Naive thymus-derived CD4-positive, alpha-beta T cell (primary cell): ENCODE data around the gene HTR6. TPM values are rescaled to one million over a fixed set of nuclear protein-coding genes. Genes with fewer than 3 reads are reported as not detected.

Experiments
- ATAC-seq: fragments of 150-1000 bp; cut with Tn5 transposase; 2 replicates; pipeline ENCODE4 v1.10.0; 2021; ENCODE audit warnings: mild to moderate bottlenecking, moderate library complexity
- CTCF ChIA-PET: fragments of 350-600 bp; sonication (Branson Sonifier 250); formaldehyde crosslinking; loops from one replicate; lab custom pipeline; 2021; ENCODE audit warnings: antibody characterized with exemption; lab: Charles Lee
- POLR2A ChIA-PET: fragments of 350-600 bp; sonication (Branson Sonifier 250); formaldehyde crosslinking; loops from one replicate; lab custom pipeline; 2021; ENCODE audit warnings: antibody characterized with exemption, inconsistent platforms; lab: Charles Lee
- DNase-seq, 9 donors: peaks; one replicate each; pipeline versions ENCODE4 v3.0.0 to v3.0.0-alpha.2; 2020 to 2022; ENCODE audit warnings: mixed read lengths in 1 of 9
- H3K27ac ChIP-seq: one replicate; pipeline ENCODE4 v1.7.0; 2013; ENCODE audit warnings: mild to moderate bottlenecking, low read depth, low read length, moderate library complexity
- H3K27me3 ChIP-seq, 2 donors: one replicate each; pipeline ENCODE4 v1.7.0; 2013; ENCODE audit warnings: low read length in 2 of 2, mild to moderate bottlenecking in 2 of 2, moderate library complexity in 2 of 2; ENCODE audit not compliant: control insufficient read depth in 2 of 2, insufficient read depth in 2 of 2
- H3K36me3 ChIP-seq, 3 experiments: 1 replicate in 2 of 3; 2 replicates in 1 of 3; pipeline ENCODE4 v1.7.0; 2013; ENCODE audit warnings: low read length in 3 of 3, mild to moderate bottlenecking in 3 of 3, moderate library complexity in 1 of 3; ENCODE audit not compliant: insufficient read depth in 3 of 3, control insufficient read depth in 2 of 3
- H3K4me1 ChIP-seq, 2 donors: one replicate each; pipeline ENCODE4 v1.7.0; 2013; ENCODE audit warnings: low read length in 2 of 2, mild to moderate bottlenecking in 2 of 2, moderate library complexity in 1 of 2; ENCODE audit not compliant: control insufficient read depth in 2 of 2, insufficient read depth in 2 of 2
- H3K4me3 ChIP-seq: 2 replicates; pipeline ENCODE4 v1.7.0; 2013; ENCODE audit warnings: mild to moderate bottlenecking, low read length
- H3K9me3 ChIP-seq, 3 experiments: 1 replicate in 2 of 3; 2 replicates in 1 of 3; pipeline ENCODE4 v1.7.0; 2013; ENCODE audit warnings: low read length in 3 of 3; ENCODE audit not compliant: control insufficient read depth in 2 of 3
- H3K27ac Mint-ChIP-seq, 9 donors: one replicate each; pipeline ENCODE4 v1.8.0; 2020 to 2022; ENCODE audit warnings: mixed read lengths in 9 of 9, mild to moderate bottlenecking in 8 of 9, moderate library complexity in 5 of 9, inconsistent platforms in 2 of 9
- H3K27me3 Mint-ChIP-seq, 5 donors: one replicate each; pipeline ENCODE4 v1.8.0; 2021 to 2022; ENCODE audit warnings: mixed read lengths in 5 of 5, mild to moderate bottlenecking in 1 of 5
- H3K36me3 Mint-ChIP-seq, 5 donors: one replicate each; pipeline ENCODE4 v1.8.0; 2020 to 2022; ENCODE audit warnings: mixed read lengths in 5 of 5, mild to moderate bottlenecking in 3 of 5, inconsistent platforms in 1 of 5
- H3K4me1 Mint-ChIP-seq, 7 donors: one replicate each; pipeline ENCODE4 v1.8.0; 2020 to 2022; ENCODE audit warnings: mixed read lengths in 7 of 7, mild to moderate bottlenecking in 3 of 7, inconsistent platforms in 1 of 7
- H3K4me3 Mint-ChIP-seq, 10 donors: one replicate each; pipeline ENCODE4 v1.8.0; 2020 to 2022; ENCODE audit warnings: mild to moderate bottlenecking in 10 of 10, mixed read lengths in 10 of 10, moderate library complexity in 6 of 10, inconsistent platforms in 2 of 10
- H3K9me3 Mint-ChIP-seq, 11 donors: one replicate each; pipeline ENCODE4 v1.8.0; 2020 to 2022; ENCODE audit warnings: mixed read lengths in 11 of 11, mild to moderate bottlenecking in 4 of 11, inconsistent platforms in 1 of 11, moderate library complexity in 1 of 11
- intact Hi-C, 2 donors: fragments of 100-400 bp; cut with micrococcal nuclease; formaldehyde crosslinking; loops; one replicate each; pipeline ENCODE4 v1.15.1; 2023
- polyA plus RNA-seq, 2 donors: library from polyadenylated mRNA; unstranded; fragments of 300-500 nt; fragmentation: Illumina TruSeq; gene quantifications; one replicate each; pipeline ENCODE4 v1.2.3, GENCODE V29; 2021
- total RNA-seq, 6 experiments: library from RNA in 5 of 6; stranded (reverse) in 5 of 6; gene quantifications; 1 replicate in 5 of 6; 2 replicates in 1 of 6; pipeline ENCODE4 v1.2.3 and lab custom pipeline; 2021 to 2026

Gene HTR6
- total and polyA plus RNA-seq, 7 experiments from 2014 or later: 0.13 to 0.92 (median 0.47) TPM; not detected in 3

GRCh38 chr1:19689085-19689757, 24.5 kb downstream of the HTR6 start:
- H3K4me3 ChIP-seq: peak overlapping the region; percentile 6
- ChIA-PET POLR2A (interaction anchor here (0.5 kb wide), 1 partner anchor 10 kb away, joined by 4 read pairs; no protein-coding TSS in a partner anchor), CTCF (interaction anchor here (1.2 kb wide), 1 partner anchor 27 kb away, joined by 3 read pairs; no protein-coding TSS in a partner anchor)
- ATAC-seq (no peak), DNase-seq (no peak)
- H3K27ac ChIP-seq: peak overlapping the region; percentile 70
- H3K4me1 Mint-ChIP-seq: peaks cover 4 to 53% (median 44%) of the 10 kb centered on the region in 7 donors
- H3K9me3 Mint-ChIP-seq: peaks cover 0 to 25% (median 10%) of the 10 kb centered on the region in 11 donors
- H3K27me3 Mint-ChIP-seq: no peaks in the 10 kb centered on the region
- peak overlapping the region in 4 of 10 donors; percentile 42 to 83 (median 68) for H3K4me3 Mint-ChIP-seq
- H3K36me3 ChIP-seq: peaks cover 0 to 31% (median 0%) of the 10 kb centered on the region in 3 experiments
- H3K27me3 ChIP-seq: no peaks in the 10 kb centered on the region
- peak overlapping the region in 8 of 9 donors; percentile 36 to 96 (median 93) for H3K27ac Mint-ChIP-seq
- peaks cover 38 to 43% of the 10 kb centered on the region in 2 donors for H3K4me1 ChIP-seq
- intact Hi-C loops: loop anchor here in 1 of 2 donors (2.0 kb wide), 1 partner anchor 16 kb away; no protein-coding TSS in a partner anchor
- peaks cover 1 to 48% (median 28%) of the 10 kb centered on the region in 5 donors for H3K36me3 Mint-ChIP-seq
- peaks cover 0 to 21% (median 0%) of the 10 kb centered on the region in 3 experiments for H3K9me3 ChIP-seq

DNA sequence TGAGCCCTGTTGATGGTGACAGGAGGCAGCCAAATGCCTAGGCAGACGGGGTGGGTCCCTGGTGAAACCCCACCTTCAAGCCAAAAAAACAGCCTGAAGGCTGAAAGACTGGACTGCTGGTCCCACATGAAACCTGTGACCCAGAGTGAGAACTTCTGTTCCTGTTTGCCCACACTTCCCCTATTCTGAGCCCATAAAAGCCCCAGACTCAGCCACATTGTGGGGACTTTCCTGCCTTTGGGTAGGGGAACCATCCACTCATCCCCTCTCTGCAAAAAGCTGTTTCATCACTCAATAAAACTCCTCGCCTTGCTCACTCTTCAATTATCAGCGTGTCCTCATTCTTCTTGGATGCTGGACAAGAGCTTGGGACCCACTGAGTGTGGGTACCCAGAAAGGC, 25.2 kb downstream of the HTR6 start:
- H3K27me3 ChIP-seq: no peaks in the 10 kb centered on the region
- ChIA-PET POLR2A (interaction anchor here (1.1 kb wide), 1 partner anchor 94 kb away, joined by 3 read pairs; a partner anchor contains a TSS), CTCF (interaction anchor here (0.6 to 1.2 kb wide), 2 partner anchors 28 to 29 kb away, joined by 3 read pairs; no protein-coding TSS in a partner anchor)
- no peak overlapping the region for H3K27ac ChIP-seq
- Mint-ChIP-seq H3K4me1 (peaks cover 4 to 53% (median 44%) of the 10 kb centered on the region in 7 donors), H3K27ac (peak overlapping the region in 8 of 9 donors; percentile 38 to 96 (median 80)), H3K36me3 (peaks cover 7 to 49% (median 33%) of the 10 kb centered on the region in 5 donors), H3K4me3 (peak overlapping the region in 2 of 10 donors; percentile 18 to 45), H3K9me3 (peaks cover 0 to 25% (median 10%) of the 10 kb centered on the region in 11 donors), H3K27me3 (no peaks in the 10 kb centered on the region)
- DNase-seq (no peak), ATAC-seq (no peak)
- peaks cover 0 to 37% (median 0%) of the 10 kb centered on the region in 3 experiments for H3K36me3 ChIP-seq
- H3K4me3 ChIP-seq: peak overlapping the region; percentile 6
- peaks cover 38 to 43% of the 10 kb centered on the region in 2 donors for H3K4me1 ChIP-seq
- intact Hi-C loops: loop anchor here in 1 of 2 donors (2.0 kb wide), 1 partner anchor 15 kb away; no protein-coding TSS in a partner anchor
- peaks cover 0 to 21% (median 0%) of the 10 kb centered on the region in 3 experiments for H3K9me3 ChIP-seq

GRCh38 chr1:19690342-19690741, 25.7 kb downstream of the HTR6 start:
- H3K4me3 Mint-ChIP-seq: peak overlapping the region in 1 of 10 donors; percentile 45
- intact Hi-C loops: no loop called here
- no peak for ATAC-seq

GRCh38 chr1:19694298-19694697, 29.6 kb downstream of the HTR6 start:
- Histone ChIP-seq H3K27ac (no peak overlapping the region), H3K4me3 (no peak overlapping the region), H3K9me3 (peaks cover 0 to 13% (median 0%) of the 10 kb centered on the region in 3 experiments), H3K4me1 (peaks cover 5 to 13% of the 10 kb centered on the region in 2 donors), H3K27me3 (no peaks in the 10 kb centered on the region), H3K36me3 (peaks cover 0 to 55% (median 0%) of the 10 kb centered on the region in 3 experiments)
- Mint-ChIP-seq H3K27ac (peak overlapping the region in 3 of 9 donors; percentile 42 to 51 (median 48)), H3K36me3 (peaks cover 11 to 46% (median 29%) of the 10 kb centered on the region in 5 donors), H3K4me1 (peaks cover 0 to 20% (median 13%) of the 10 kb centered on the region in 7 donors), H3K4me3 (no peak overlapping the region), H3K27me3 (no peaks in the 10 kb centered on the region), H3K9me3 (peaks cover 0 to 21% (median 7%) of the 10 kb centered on the region in 11 donors)
- ChIA-PET POLR2A (no interaction called here), CTCF (interaction anchor here (1.5 kb wide), 2 partner anchors 9 to 32 kb away, joined by 4 read pairs; no protein-coding TSS in a partner anchor)
- DNase-seq (no peak), ATAC-seq (no peak)
- intact Hi-C loops: no loop called here

More at GRCh38 chr1:19690342-19690741, 25.7 kb downstream of the HTR6 start:
- ChIA-PET POLR2A (interaction anchor here (1.1 kb wide), 1 partner anchor 94 kb away, joined by 3 read pairs; a partner anchor contains a TSS), CTCF (interaction anchor here (0.6 to 1.2 kb wide), 2 partner anchors 28 to 30 kb away, joined by 3 read pairs; no protein-coding TSS in a partner anchor)
- no peak for DNase-seq
- H3K27ac ChIP-seq: no peak overlapping the region
- Mint-ChIP-seq H3K27ac (peak overlapping the region in 7 of 9 donors; percentile 66 to 96 (median 83)), H3K36me3 (peaks cover 7 to 45% (median 33%) of the 10 kb centered on the region in 5 donors), H3K27me3 (no peaks in the 10 kb centered on the region), H3K4me1 (peaks cover 4 to 53% (median 44%) of the 10 kb centered on the region in 7 donors), H3K9me3 (peaks cover 0 to 25% (median 10%) of the 10 kb centered on the region in 11 donors)
- H3K27me3 ChIP-seq: no peaks in the 10 kb centered on the region
- peaks cover 0 to 21% (median 0%) of the 10 kb centered on the region in 3 experiments for H3K9me3 ChIP-seq
- peaks cover 38 to 43% of the 10 kb centered on the region in 2 donors for H3K4me1 ChIP-seq
- H3K36me3 ChIP-seq: peaks cover 0 to 42% (median 0%) of the 10 kb centered on the region in 3 experiments
- H3K4me3 ChIP-seq: no peak overlapping the region

DNA sequence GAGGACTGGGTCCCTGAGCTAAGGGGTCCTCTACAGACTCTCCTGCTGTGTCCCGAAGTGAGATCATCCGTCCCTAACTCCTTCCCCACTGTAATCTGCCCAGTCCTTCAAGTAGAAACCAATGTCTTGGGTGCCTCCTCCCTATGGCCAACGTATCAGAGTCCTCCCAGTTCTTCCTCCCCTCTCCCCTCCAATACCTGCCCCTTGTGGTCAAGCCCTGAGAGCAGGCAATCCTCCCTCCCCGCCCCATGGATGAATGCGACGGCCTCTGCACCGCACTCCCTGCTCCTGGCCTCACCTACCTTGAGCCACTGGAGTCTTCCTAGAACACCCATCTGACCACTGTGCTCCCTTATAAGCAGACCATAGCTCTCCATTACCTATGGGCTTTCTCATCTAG, 31.1 kb downstream of the HTR6 start:
- Histone ChIP-seq H3K27me3 (no peaks in the 10 kb centered on the region), H3K9me3 (no peaks in the 10 kb centered on the region), H3K4me1 (no peaks in the 10 kb centered on the region), H3K4me3 (no peak overlapping the region), H3K27ac (no peak overlapping the region), H3K36me3 (peaks cover 0 to 56% (median 0%) of the 10 kb centered on the region in 3 experiments)
- ATAC-seq (no peak), DNase-seq (no peak)
- Mint-ChIP-seq H3K9me3 (peaks cover 0 to 9% (median 4%) of the 10 kb centered on the region in 11 donors), H3K27me3 (no peaks in the 10 kb centered on the region), H3K4me3 (no peak overlapping the region), H3K4me1 (peaks cover 0 to 11% (median 8%) of the 10 kb centered on the region in 7 donors), H3K36me3 (peaks cover 12 to 50% (median 19%) of the 10 kb centered on the region in 5 donors), H3K27ac (peak overlapping the region in 1 of 9 donors; percentile 33)
- ChIA-PET POLR2A (no interaction called here), CTCF (interaction anchor here (1.4 kb wide), 1 partner anchor 11 kb away, joined by 3 read pairs; no protein-coding TSS in a partner anchor)
- intact Hi-C loops: no loop called here

DNA sequence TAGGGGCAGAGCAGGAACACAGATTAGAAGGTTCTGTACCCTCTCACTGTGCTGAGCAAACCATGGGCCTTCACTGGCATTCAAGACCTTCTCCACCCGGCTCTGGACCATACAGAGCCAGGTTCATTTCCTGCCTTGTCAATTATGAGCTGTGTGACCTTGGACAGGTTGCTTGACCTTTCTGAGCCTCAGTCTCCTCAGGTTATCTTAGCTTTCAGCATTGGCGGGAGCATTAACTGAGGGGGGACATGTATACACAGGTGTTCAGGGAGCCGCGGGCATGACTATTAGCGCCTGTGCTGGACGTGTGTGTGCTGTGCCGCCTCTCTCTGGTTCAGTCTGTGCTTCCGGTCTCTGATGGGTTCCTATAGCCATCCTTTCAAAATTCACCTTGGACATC, 32.1 kb downstream of the HTR6 start:
- Histone ChIP-seq H3K4me3 (no peak overlapping the region), H3K36me3 (peaks cover 0 to 51% (median 0%) of the 10 kb centered on the region in 3 experiments), H3K4me1 (no peaks in the 10 kb centered on the region), H3K27ac (no peak overlapping the region), H3K27me3 (no peaks in the 10 kb centered on the region), H3K9me3 (no peaks in the 10 kb centered on the region)
- Mint-ChIP-seq H3K27me3 (no peaks in the 10 kb centered on the region), H3K4me1 (peaks cover 0 to 3% (median 2%) of the 10 kb centered on the region in 7 donors), H3K9me3 (peaks cover 0 to 2% (median 0%) of the 10 kb centered on the region in 11 donors), H3K27ac (no peak overlapping the region), H3K4me3 (no peak overlapping the region), H3K36me3 (peaks cover 3 to 41% (median 19%) of the 10 kb centered on the region in 5 donors)
- DNase-seq (no peak), ATAC-seq (no peak)
- ChIA-PET CTCF (interaction anchor here (1.3 to 1.4 kb wide), 2 partner anchors 9 to 35 kb away, joined by 3 to 4 read pairs; no protein-coding TSS in a partner anchor), POLR2A (no interaction called here)
- intact Hi-C loops: no loop called here
